MV-4-11 (cell line): Measurements from ENCODE around the gene CLEC4G.
A peak's percentile ranks its signal among the peaks of the same experiment; 100 is the strongest.

Experiments used
- DNase-seq: peaks from one replicate; lab custom pipeline; 2025; lab: John Stamatoyannopoulos, UW

Gene CLEC4G

DNA sequence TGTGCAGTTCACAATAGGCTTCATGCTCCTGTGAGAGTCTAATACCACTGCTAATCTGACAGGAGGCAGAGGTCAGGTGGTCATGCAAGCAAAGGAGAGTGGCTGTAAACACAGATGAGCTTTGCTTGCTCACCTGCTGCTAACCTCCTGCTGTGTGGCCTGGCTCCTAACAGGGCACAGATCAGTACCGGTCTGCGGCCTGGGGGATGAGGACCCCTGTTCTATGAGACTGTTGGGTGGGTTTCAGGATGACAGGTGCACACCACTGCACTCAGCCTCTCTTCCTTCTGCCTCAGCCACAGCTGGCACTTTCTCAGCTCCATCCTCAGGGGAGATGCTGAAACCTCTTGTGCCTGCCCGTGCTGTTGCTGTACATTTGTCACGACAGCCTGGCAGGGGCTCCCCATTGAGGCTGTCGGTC lies 9.7 kb downstream of the CLEC4G start:
- no peak for DNase-seq

DNA sequence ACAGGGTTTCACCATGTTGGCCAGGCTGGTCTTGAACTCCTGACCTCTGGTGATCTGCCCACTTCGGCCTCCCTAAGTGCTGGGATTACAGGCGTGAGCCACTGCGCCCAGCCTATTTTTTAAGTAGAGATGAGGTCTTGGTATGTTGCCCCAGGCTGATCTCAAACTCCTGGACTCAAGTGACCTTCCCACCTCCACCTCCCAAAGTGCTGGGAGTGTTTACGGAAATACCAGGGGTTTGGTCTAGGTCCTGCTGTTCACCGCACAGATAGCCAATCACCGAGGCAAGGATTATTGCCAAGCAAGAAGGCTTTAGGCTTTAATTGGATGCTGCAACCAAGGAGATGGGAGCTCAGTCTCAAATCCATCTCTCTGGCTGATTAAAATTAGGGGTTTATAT lies 11.6 kb downstream of the CLEC4G start:
- DNase-seq: no peak

DNA sequence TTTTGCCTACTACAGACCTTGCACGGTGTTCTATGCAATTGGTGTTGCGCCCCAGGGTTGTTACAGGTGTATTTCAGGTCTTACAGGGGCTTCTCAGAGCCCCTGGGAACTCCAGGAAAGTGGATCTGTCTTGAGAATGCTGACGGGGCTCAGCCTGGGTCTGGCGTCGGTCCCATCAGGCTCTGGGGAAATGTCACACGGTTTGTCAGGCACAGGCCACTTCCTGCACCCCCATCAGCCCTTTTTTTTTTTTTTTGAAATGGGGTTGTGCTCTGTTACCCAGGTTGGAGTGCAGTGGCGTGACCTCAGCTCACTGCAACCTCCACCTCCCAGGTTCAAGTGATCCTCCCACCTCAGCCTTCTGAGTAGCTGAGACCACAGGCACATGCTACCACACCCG lies 13.2 kb downstream of the CLEC4G start:
- DNase-seq: no peak

DNA sequence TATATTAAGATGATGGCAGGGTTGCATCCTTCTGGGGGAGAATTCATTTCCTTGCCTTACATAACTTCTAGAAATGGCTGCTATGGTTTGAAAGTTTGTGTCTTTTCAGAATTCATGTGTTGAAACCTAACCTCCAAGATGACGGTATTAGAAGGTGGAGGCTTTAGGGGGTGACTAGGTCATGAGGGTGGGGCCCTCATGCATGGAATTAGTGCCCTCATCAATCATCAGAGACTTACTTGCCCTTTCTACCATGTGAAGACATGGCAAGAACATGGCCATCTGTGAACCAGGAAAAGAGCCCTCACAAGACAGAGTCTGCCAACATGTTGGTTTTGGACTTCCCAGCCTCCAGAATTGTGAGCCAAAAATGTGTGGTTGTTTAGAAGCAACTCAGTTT lies 15.1 kb downstream of the CLEC4G start:
- DNase-seq: no peak

DNA sequence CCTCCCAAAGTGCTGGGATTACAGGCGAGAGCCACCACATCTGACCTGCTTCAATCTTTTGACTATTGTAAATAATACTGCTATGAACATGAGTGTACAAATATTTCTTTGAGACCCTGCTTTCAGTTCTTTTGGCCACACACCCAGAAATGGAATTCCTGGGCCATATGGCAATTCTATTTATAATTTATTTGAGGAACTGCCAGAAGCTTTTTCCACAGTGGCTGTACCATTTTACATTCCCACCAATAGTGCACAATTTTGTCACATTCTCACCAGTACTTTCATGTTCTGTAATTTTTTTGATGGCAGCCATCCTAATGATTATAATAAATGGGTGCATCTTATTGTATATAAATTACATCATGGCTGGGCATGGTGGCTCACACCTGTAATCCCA lies 16.2 kb downstream of the CLEC4G start:
- DNase-seq: peak; percentile 45

DNA sequence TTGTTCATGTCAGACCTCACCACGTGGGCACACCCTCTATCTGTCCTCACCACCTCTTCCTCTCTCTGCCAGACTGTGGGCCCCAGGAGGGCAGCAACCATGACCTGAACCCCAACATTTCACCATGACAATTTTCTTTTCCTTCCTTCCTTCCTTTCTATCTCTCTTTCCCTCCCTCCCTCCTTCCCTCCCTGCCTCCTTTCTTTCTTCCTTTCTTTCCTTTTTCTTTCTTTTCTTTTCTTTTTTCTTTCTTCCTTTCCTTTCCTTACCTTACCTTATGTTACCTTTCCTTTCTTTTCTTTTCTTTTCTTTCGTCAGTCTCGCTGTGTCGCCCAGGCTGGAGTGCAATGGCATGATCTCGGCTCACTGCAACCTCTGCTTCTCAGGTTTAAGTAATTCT lies 21.3 kb downstream of the CLEC4G start:
- DNase-seq: no peak

DNA sequence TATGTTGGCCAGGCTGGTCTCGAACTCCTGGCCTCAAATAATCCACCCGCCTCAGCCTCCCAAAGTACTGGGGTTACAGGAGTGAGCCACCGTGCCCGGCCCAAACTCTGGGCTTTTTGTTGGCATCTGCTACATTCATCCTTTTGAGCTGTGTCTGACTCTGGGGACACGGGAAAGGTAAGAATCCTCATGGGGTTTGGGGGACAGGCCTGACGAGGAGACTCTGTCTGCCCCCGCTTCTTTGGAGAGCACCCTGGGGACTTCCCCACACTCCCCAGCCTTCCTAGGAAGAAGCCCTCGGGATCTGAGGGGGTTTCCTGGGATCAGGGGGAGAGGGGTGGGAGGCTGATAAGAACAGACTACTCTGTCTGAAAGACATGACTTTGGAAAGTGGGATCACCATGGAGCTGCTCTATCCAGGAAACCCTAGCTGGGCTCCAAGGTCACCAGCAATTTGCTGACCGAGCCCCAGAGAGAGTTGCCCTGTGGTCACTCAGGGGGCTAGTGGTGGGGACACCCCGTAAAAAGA lies 21.9 kb downstream of the CLEC4G start:
- DNase-seq: no peak

DNA sequence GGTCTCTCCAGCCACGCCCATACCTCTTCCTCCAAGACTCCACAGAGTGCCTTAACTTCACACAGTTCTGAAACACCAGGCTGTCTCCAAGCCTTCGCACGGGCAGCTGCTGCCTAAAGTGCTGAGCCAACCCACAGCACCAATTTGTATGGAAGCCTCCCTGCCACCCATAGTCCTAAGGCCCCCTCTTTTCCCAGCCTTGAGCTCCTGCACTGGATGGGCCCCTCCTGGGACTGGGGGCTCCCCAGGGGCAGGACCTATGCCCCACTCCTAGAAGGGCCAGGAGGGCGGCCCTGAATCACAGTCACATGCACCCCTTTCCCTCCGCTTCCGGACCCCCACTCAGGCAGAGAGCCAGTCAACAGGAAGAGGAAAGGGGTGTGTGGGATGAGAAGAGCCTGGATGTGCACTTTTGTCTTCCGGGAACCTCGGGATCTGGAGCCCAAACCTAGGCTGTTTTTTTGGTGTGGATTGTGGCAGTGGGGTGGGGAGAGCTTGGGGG lies 24.9 kb downstream of the CLEC4G start:
- peak; percentile 46 for DNase-seq

DNA sequence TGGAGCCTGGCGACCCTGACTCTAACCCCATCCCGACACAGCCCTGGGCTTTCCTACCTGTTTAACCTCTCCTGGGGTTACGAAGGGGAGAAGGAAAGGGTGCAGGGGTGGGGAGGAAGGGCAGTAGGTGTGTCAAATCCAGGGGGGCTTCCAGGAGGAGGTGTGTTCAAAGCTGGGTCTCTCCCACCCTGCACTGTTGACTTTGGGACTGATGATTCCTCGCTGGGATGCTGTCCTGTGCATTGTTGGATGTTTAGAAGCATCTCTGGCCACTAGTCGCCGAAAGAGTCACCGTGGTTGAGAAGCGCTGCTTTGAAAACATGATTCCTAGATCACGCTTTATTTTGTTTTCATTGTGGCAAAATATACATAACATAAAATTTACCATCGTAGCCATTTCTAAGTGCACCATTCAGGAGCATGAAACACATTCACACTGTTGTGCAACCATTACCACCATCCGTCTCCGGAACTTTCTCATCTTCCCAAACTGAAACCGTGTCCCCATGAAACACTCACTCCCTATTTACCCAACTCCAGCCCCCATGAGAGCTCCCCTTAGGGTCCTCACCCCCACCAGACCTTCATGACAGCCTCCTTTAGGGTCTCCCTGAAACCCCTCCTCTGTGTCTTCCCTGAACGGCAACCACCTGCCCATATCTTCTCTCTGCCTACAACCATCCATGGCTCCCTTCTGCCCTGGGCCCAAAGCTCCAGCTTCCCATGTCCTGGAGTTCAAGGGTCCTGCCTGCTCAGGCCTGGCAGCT lies 25.5 kb downstream of the CLEC4G start:
- DNase-seq: peak; percentile 74

DNA sequence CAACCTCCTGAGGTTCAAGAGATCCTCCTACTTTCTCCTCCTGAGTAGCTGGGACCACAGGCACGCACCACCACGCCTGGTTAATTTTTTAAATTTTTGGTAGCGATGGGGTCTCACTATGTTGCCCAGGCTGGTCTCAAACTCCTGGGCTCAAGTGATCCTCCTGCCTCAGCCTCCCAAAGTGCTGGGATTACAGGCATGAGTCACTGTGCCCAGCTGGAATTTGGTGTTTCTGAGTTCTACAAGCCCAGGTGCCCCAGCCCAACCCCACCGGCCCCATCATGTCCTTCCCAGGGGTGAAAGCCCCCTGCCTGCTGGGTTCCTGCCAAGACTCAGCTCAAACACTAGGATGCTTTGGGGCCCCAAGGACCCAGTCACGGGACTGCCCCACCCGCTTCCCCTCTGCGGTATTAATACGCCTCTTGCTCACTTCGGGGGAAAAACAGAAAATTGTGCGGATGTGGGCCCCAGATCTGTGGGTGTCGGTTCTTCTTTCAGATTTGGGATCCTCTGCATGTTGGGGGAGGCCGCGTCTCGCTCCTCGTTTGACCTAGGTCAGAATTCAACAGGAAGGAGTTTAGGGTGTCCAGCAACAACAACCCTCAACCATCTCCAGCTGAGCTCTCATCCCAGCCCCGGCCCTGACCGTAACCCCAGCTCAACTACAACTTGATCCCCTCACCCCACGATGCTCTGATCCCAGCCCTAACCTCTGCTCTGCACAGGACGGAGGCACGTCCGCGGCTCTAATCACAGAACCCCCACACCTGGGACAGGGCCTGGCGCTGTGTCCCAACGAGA lies 26.3 kb downstream of the CLEC4G start:
- DNase-seq: peak; percentile 99

DNA sequence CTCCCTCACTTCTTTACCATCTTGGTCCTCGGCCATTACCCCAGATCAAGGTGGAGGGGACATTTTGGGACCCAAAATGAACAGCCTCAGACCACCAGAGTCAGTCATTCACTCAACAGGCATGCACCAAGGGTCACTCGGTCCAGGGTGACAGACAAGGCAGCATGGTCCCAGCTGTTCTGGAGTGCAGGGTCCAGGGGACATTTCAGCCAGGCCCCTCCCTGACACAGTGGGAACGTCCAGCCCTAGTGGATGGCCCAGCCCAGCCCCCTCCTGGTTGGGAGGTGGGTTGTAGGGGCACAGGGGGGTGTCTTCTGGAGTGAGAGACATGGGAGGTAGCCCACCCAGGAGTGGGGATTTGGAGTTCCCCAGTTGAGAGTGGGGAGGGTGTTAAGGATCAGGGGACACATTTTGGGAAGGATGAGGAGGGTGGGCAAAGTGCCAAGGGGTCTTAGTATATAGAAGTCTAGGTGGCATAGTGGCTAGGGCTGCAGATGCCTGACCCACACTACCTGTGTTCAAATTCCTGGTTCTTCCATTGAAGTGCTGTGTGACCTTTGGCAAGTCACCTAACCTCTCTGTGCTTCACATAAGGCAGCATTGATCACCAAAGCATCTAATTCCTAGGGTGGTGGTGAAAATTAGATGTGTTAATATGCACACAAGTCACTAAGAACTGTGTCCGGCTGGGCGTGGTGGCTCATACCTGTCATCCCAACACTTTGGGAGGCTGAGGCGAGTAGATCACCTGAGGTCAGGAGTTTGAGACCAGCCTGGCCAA lies 27.4 kb downstream of the CLEC4G start:
- DNase-seq: no peak

DNA sequence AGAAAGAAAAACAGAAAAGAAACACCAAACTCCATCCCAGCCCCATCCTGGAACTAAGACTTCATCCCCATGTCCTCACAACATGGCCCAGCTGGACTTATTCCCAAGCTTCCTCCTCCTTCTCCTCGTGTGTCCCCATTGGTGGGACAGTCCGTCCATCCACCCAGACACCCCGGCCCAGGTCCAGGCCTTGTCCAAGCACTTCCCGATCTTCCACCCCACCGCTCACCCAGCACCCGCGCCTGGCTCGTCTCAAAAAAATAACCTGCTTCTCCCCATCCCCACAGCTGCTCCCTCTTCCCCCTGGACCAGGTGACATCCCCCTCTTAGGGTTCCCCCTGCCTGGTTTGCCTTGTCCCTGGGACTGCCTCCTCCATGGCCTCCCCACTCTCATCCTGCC lies 28.6 kb downstream of the CLEC4G start:
- DNase-seq: no peak

DNA sequence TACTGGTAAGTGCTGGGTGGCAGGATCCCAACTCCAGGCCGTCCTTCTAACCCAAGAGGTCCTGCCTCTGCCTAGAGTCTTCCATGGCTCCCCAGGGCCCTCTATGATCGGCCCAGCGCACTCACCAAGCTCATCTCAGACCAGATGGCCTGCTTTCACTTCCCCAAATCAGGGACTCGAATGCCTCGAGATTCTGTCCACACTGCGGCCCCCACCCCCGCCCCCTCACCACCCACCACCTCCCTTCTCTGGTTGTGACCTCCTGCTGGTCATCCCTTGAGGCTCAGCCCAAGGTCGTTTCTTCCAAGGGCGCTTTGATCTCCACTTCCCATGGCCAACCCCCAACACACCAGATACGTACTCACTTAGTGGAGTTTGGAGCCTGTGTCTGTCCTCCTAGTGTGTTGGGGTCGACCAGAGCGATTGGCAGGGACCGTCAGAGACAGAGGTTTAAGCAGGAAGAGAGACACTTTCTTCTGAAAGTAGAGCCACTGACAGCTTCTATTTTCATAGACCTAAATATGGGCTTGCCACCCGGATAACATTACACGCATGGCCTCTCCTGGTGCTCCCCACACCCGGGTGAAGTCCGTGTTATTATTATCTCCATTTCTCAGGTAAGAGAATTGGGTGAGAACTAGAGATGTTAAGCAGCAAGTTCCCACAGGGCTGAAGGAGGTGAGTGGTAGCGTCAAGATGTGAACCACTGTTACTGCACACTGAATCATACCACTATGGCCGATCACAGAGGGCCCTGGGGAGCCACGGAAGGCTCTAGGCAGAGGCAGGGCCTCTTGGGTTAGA lies 30.1 kb downstream of the CLEC4G start, which contains the start of gene FCER2:
Gene FCER2 (minus strand): TSS at position 478 of the 804 bp plus-strand sequence. CDS start 2,371 bp downstream, outside the sequence.
- DNase-seq: peak; percentile 91

DNA sequence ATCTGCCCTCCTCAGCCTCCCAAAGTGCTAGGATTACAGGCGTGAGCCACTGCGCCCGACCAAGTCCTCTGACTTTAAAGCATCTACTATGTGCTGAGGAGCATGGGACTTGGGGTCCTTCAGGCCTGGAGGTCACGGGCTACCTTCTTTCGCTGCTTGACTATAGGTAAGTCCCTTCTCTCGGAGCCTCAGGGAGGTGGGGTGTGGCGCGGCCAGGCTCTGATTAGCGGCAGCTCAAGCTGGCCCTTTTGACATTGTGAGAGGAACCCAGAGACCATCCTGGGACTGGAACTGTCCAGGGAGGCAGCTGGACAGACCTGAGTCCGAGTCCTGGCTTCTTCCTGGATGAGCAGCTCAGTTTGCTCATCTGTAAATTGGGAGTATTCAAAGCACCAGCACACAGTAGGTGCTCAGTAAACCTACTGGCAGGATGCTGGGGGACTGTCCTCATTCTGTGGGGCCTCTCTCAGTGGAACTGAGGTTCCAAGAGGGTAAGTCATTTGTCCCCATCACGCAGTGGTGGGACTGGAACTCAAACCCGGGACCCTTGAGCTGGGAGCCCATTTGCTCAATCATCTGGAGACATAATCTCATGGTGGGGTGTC lies 30.8 kb downstream of the CLEC4G start:
- DNase-seq: no peak

DNA sequence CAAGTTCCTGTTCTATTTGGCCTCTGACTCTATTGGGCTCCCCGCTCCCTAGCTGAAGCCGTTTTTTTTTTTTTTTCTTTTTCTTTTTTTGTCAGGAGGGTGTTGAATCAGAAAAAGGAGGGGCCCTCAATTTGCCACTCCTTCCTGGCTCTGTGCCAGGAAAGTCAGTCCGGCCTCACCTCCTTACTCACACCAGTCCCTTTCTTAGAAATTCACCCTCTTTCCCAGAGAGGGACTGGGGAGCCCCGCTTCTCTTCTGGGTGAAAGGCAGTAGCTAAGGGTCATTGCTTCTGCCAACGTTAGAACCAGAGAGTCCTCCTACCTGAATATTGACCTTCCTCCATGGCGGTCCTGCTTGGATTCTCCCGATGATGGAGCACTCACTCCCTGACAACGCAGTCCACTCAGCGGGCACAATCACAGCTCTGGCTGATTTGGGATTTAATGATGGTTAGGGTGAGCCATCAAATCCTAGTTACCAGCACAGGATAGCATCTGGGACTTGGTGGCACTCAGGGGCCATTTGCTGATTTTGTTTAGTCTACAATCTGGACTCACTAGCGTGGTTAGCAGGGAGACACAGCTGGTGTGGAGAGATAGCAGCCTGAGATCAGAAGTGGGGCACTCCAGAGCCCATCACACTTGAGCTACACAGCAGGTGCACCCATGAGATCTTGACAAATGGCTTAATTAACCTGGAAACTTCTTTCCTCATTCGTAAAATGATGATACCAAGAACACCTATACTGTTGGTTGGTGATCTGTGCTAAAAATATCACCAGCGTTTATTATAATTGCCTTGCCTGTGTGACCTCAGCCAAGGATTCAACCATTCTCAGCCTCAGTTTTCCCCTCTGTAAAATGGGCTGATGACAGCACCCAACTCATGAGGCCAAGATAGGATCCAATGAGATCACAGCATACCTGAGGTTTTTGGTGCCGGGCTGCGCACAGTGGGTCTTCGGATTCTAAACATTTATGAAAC lies 32.2 kb downstream of the CLEC4G start:
- DNase-seq: peak; percentile 70

DNA sequence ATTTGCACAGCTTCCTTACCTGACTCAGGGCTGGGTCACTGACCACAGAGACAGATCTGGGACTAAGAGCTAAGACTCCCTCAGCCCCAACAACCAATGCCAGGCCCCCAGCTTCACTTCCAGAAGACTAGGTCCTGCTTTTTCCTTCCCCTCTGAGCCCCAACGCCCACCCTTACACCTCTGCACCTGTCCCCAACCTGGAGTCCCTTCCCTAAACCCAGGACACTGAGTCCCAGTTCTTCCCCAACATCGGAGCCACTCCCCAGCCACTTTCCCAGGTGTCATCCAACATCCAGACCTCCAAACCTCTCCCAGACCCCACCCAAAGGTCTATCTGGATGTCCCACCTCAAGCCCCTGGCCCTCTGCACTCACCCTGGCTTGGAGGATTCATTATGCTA lies 32.9 kb downstream of the CLEC4G start:
- no peak for DNase-seq

DNA sequence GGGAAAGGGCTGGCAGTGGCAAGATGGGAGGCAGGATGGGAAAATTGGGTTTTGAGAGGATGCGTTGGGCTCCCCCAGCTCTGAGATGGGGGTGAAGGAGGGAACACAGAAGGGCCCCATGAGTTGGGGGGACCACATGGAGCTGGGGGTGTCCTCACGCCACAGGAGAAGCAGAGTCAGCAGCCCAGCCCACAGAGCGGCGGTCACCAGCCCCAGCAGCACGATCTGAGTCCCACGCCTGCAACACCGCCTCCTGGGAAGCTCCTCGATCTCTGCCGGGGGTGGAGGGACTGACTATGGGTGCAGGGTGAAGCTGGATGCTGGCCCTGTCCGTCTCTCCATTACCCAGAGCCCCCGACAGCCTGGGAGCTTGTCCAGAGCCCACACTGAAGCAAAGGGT lies 33.3 kb downstream of the CLEC4G start:
- DNase-seq: no peak

DNA sequence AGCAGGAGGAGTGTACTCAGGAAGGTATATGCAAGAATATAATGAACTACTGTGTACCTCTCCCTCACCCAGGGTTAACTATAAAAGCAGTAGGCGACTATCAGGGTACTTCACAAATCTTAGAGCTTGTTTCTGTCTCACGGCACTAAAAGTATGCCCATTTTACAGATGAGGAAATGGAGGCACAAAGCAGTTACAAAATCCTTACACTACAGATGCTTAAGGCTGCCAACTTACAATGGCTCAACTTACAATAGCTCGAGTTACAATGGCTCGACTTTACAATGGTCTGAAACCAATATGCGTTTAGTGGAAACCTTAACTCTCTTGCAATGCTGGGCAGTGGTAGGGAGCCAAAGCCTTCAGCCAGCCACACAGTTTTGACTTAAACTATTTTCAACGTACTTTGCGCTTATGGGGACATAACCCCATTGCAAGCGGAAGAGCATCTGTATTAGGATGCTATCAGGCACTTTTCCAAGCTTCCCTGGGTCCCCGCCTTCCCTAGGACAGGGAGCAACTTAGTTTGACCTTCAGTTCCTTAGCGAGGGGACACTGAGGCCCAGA lies 34.1 kb downstream of the CLEC4G start:
- no peak for DNase-seq

DNA sequence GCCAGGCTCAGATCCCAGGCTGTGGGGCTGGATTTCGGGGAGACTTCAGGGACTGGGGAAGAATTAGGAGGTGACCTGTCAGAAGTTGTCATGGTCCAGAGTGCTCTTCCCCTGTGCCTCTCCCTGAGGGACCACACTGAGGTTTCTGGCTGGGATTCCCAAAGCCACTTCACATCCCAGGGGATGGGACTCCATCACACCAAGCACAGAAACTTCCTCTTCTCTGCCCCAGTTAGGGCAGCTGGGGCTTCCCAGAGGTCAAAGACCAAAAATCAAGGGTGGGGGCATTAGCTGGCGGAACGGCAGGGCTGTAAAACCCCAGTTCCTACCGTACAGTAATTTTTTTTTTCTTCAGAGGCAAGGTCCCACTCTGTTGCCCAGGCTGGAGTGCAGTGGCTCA lies 37.4 kb downstream of the CLEC4G start:
- DNase-seq: no peak
